OCI-LY3 (cell line): ENCODE measurements around the gene C20orf96.
"Not testable (repeated sequence)": the region's sequence is repeated elsewhere in the genome, so short reads cannot be mapped to it uniquely, and the experiment has no call there.

Experiments
- H2AFZ ChIP-seq: fragments of 200-600, 300-600 bp; shearing (Covaris generic); 2 replicates; pipeline ENCODE4 v1.6.0; 2014; ENCODE audit warnings: antibody characterized with exemption, low read depth, low read length
- H3K27ac ChIP-seq: fragments of 200-600, 300-600 bp; sonication (generic); 2 replicates; pipeline ENCODE4 v1.5.1; 2014; ENCODE audit warnings: mild to moderate bottlenecking, low read length, moderate library complexity, mixed read lengths
- H3K27me3 ChIP-seq: fragments of 200-600, 300-600 bp; sonication (generic); 2 replicates; pipeline ENCODE4 v1.6.1; 2014; ENCODE audit warnings: low read depth, low read length, mixed read lengths
- H3K36me3 ChIP-seq: fragments of 200-600, 300-600 bp; sonication (generic); replicated peaks from 2 replicates; pipeline ENCODE3; 2014; ENCODE audit warnings: low read depth, low read length, mixed read lengths
- H3K4me1 ChIP-seq: fragments of 300-600, 200-600 bp; sonication (generic); 2 replicates; pipeline ENCODE4 v1.6.1; 2014; ENCODE audit warnings: low read length, mixed read lengths
- H3K4me2 ChIP-seq: fragments of 200-600, 300-600 bp; sonication (generic); 2 replicates; pipeline ENCODE4 v1.6.1; 2014; ENCODE audit warnings: low read length, mixed read lengths
- H3K4me3 ChIP-seq: fragments of 300-600, 200-600 bp; sonication (generic); 2 replicates; pipeline ENCODE4 v1.5.1; 2014; ENCODE audit warnings: antibody characterized with exemption, mild to moderate bottlenecking, low read length, moderate library complexity
- H3K79me2 ChIP-seq: fragments of 300-600, 200-600 bp; shearing (Covaris generic); 2 replicates; pipeline ENCODE4 v1.6.1; 2014; ENCODE audit warnings: mild to moderate bottlenecking, low read length, mixed read lengths
- H3K9ac ChIP-seq: fragments of 300-600, 200-600 bp; shearing (Covaris generic); 2 replicates; pipeline ENCODE4 v1.6.0; 2014; ENCODE audit warnings: mild to moderate bottlenecking, low read length, moderate library complexity
- H3K9me3 ChIP-seq: fragments of 200-600, 300-600 bp; shearing (Covaris generic); 2 replicates; pipeline ENCODE4 v1.6.1; 2014; ENCODE audit warnings: low read length, mixed read lengths; ENCODE audit not compliant: insufficient read depth
- H4K20me1 ChIP-seq: fragments of 200-600, 300-600 bp; sonication (generic); 2 replicates; pipeline ENCODE4 v1.6.1; 2016; ENCODE audit warnings: low read length, mixed read lengths; ENCODE audit not compliant: insufficient read depth
- CTCF ChIP-seq: fragments of 200-600, 300-600 bp; sonication (generic); IDR thresholded peaks from 2 replicates; pipeline ENCODE4 v1.5.1; 2014; ENCODE audit warnings: antibody characterized with exemption, low read length, low read depth
- EZH2phosphoT487 ChIP-seq: fragments of 200-600 bp; shearing (Covaris generic); IDR thresholded peaks from 2 replicates; pipeline ENCODE4 v1.6.1; 2018; ENCODE audit warnings: antibody characterized with exemption, mixed run types, low read depth

C20orf96 gene

GRCh38 chr20:235891-236290 lies 54.7 kb downstream of the C20orf96 start:
- TF ChIP-seq EZH2phosphoT487 (no peak), CTCF (peak; percentile 31)
- H3K4me1 ChIP-seq = peaks cover 15% of the 10 kb centered on the region
- H3K36me3 ChIP-seq = no peaks in the 10 kb centered on the region
- no peak overlapping the region for H3K4me2 ChIP-seq
- no peak overlapping the region for H3K9ac ChIP-seq
- H3K27me3 ChIP-seq = peaks cover 5% of the 10 kb centered on the region; the same call in 1 of the 2 replicates
- no peaks in the 10 kb centered on the region for H3K79me2 ChIP-seq
- H4K20me1 ChIP-seq = no peaks in the 10 kb centered on the region
- no peaks in the 10 kb centered on the region for H3K9me3 ChIP-seq
- no peak overlapping the region for H3K4me3 ChIP-seq
- H3K27ac ChIP-seq = no peak overlapping the region
- no peak overlapping the region for H2AFZ ChIP-seq

DNA sequence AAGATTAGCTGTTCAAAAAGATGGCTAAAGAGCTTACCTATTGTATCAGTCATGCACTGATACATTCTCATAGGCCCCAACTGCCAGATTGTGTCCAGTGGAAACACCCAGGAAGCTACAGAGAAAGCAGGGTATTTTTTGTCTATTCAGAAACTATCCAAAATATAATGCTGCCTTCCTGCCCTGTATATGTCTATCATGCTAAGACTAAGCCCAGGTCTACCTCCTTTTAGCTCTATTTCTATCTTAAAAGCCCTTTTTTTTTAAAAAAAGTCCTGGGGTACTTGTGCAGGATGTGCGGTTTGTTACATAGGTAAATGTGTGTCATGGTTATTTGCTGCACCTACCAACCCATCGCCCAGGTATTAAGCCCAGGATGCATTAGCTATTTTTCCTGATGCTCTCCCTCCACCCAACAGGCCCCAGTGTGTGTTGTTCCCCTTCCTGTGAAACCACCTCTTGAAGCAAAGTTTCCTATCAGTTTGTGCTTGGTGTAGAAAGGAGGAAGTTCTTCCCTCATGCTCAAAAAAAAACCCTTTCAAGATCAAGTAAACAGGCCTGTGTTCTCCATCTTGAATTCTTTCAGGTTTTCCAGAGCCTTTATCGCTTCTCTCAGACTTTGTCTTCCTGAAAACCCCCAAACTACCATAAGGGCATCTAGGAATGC lies 63.0 kb downstream of the C20orf96 start:
- Histone ChIP-seq H3K9ac (no peak overlapping the region), H4K20me1 (no peaks in the 10 kb centered on the region), H3K27ac (no peak overlapping the region), H3K9me3 (no peaks in the 10 kb centered on the region), H3K4me2 (peak overlapping the region; percentile 15; the same call in 1 of the 2 replicates), H3K4me1 (peaks cover 8% of the 10 kb centered on the region), H3K27me3 (peaks cover 19% of the 10 kb centered on the region), H3K79me2 (no peaks in the 10 kb centered on the region), H3K4me3 (no peak overlapping the region), H3K36me3 (no peaks in the 10 kb centered on the region), H2AFZ (peak overlapping the region; percentile 80)
- TF ChIP-seq EZH2phosphoT487 = no peak
- TF ChIP-seq CTCF = no peak

GRCh38 chr20:226958-227357 lies 63.6 kb downstream of the C20orf96 start, which contains the start of gene DEFB129:
Gene DEFB129, plus strand, starts transcription at chr20:227258. Its CDS starts 31 bp downstream, at chr20:227289.
- TF ChIP-seq EZH2phosphoT487 (no peak), CTCF (no peak)
- no peaks in the 10 kb centered on the region for H3K79me2 ChIP-seq
- peak within 1 kb of the TSS; percentile 15; the same call in 1 of the 2 replicates for H3K4me2 ChIP-seq
- no peak within 1 kb of the TSS for H3K27ac ChIP-seq
- H3K36me3 ChIP-seq = no peaks in the 10 kb centered on the region
- H3K4me3 ChIP-seq = no peak within 1 kb of the TSS
- peak within 1 kb of the TSS; percentile 80 for H2AFZ ChIP-seq
- peaks cover 8% of the 10 kb centered on the region for H3K4me1 ChIP-seq
- H3K9ac ChIP-seq = no peak within 1 kb of the TSS
- peaks cover 22% of the 10 kb centered on the region for H3K27me3 ChIP-seq
- H4K20me1 ChIP-seq = no peaks in the 10 kb centered on the region
- H3K9me3 ChIP-seq = no peaks in the 10 kb centered on the region

GRCh38 chr20:225879-226278 lies 64.7 kb downstream of the C20orf96 start:
- H3K4me1 ChIP-seq, H4K20me1 ChIP-seq, H3K9ac ChIP-seq, H3K36me3 ChIP-seq, H3K79me2 ChIP-seq, H2AFZ ChIP-seq, H3K9me3 ChIP-seq, H3K4me2 ChIP-seq, H3K4me3 ChIP-seq, H3K27ac ChIP-seq: not testable (repeated sequence)
- peaks cover 25% of the 10 kb centered on the region for H3K27me3 ChIP-seq
